ENCODE measurements around the gene IL1RAPL2.

DNA sequence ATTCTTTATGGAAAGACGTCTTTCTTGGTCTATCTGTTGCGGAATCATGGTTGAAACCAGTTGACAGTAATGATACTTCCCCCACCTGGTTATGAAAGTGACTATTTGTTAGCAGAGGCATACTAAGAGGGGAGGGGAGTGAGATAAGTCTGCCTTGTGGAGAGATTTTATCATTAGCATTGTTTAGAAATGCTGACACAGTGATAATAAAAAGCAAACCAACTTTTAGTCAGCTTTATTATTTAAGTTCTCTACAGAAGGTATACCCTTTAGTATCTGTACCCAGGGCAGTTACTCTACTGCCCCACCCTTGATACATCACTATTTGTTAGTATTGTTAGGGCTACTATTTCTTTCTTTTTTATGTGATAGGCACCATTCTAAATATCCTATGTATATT, 26.9 kb upstream of the IL1RAPL2 start:
- TF ChIP-seq TCF4 (CRISPR knock-in tag; IDR thresholded peaks at IDR 0.05; ENCODE audit: borderline replicate concordance) (no peak), SNAI2 (CRISPR knock-in tag; IDR thresholded peaks at IDR 0.05) (no peak), TOX (CRISPR knock-in tag; IDR thresholded peaks at IDR 0.05; ENCODE audit: borderline replicate concordance) (no peak), GLIS3 (CRISPR knock-in tag; IDR thresholded peaks at IDR 0.05) (no peak)
- TF ChIP-seq, protein P1, sequence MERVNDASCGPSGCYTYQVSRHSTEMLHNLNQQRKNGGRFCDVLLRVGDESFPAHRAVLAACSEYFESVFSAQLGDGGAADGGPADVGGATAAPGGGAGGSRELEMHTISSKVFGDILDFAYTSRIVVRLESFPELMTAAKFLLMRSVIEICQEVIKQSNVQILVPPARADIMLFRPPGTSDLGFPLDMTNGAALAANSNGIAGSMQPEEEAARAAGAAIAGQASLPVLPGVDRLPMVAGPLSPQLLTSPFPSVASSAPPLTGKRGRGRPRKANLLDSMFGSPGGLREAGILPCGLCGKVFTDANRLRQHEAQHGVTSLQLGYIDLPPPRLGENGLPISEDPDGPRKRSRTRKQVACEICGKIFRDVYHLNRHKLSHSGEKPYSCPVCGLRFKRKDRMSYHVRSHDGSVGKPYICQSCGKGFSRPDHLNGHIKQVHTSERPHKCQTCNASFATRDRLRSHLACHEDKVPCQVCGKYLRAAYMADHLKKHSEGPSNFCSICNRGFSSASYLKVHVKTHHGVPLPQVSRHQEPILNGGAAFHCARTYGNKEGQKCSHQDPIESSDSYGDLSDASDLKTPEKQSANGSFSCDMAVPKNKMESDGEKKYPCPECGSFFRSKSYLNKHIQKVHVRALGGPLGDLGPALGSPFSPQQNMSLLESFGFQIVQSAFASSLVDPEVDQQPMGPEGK (CRISPR knock-in tag; IDR thresholded peaks at IDR 0.05; ENCODE audit: borderline replicate concordance): no peak
- TF ChIP-seq, protein P2, sequence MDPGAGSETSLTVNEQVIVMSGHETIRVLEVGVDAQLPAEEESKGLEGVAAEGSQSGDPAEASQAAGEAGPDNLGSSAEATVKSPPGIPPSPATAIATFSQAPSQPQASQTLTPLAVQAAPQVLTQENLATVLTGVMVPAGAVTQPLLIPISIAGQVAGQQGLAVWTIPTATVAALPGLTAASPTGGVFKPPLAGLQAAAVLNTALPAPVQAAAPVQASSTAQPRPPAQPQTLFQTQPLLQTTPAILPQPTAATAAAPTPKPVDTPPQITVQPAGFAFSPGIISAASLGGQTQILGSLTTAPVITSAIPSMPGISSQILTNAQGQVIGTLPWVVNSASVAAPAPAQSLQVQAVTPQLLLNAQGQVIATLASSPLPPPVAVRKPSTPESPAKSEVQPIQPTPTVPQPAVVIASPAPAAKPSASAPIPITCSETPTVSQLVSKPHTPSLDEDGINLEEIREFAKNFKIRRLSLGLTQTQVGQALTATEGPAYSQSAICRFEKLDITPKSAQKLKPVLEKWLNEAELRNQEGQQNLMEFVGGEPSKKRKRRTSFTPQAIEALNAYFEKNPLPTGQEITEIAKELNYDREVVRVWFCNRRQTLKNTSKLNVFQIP (CRISPR knock-in tag; IDR thresholded peaks at IDR 0.05; ENCODE audit: borderline replicate concordance, low read depth): no peak
